ENCODE data around the gene FNDC8.

FNDC8 gene

GRCh38 chr17:35155246-35155645 is 33.8 kb downstream of the FNDC8 start:
- CTCF ChIA-PET = interaction anchor here (0.6 kb wide), 1 partner anchor 66 kb away, joined by 3 read pairs; no protein-coding TSS in a partner anchor
- TF ChIP-seq CTCF (conservative IDR thresholded peaks at IDR 0.05; ENCODE audit: low read depth) = no peak
- no peak for DNase-seq (ENCODE audit: low spot score)
- POLR2A ChIA-PET (ENCODE audit: low non-redundant PET) = no interaction called here
- H3K27ac ChIP-seq = no peak overlapping the region

GRCh38 chr17:35159940-35160339 is 38.5 kb downstream of the FNDC8 start:
- no peak for DNase-seq (ENCODE audit: low spot score)
- TF ChIP-seq CTCF (conservative IDR thresholded peaks at IDR 0.05; ENCODE audit: low read depth) = no peak
- ChIA-PET CTCF (interaction anchor here (0.9 kb wide), 1 partner anchor 374 kb away, joined by 4 read pairs; no protein-coding TSS in a partner anchor), POLR2A (ENCODE audit: low non-redundant PET) (no interaction called here)
- no peak overlapping the region; the same call in 1 of the 2 replicates for H3K27ac ChIP-seq

- DNase-seq (ENCODE audit: low spot score) = no peak
- CTCF ChIA-PET = interaction anchor here (0.5 to 0.9 kb wide), 2 partner anchors 8 to 373 kb away, joined by 3 to 4 read pairs; no protein-coding TSS in a partner anchor
- H3K27ac ChIP-seq = no peak overlapping the region
Measured at GRCh38 chr17:35160354-35161201, 39.2 kb downstream of the FNDC8 start.

GRCh38 chr17:35161281-35161761 is 39.9 kb downstream of the FNDC8 start:
- POLR2A ChIA-PET (ENCODE audit: low non-redundant PET) = no interaction called here
- no peak for DNase-seq (ENCODE audit: low spot score)
- H3K27ac ChIP-seq = no peak overlapping the region
- TF ChIP-seq CTCF (conservative IDR thresholded peaks at IDR 0.05; ENCODE audit: low read depth) = no peak
- CTCF ChIA-PET = interaction anchor here (0.5 kb wide), 1 partner anchor 9 kb away, joined by 3 read pairs; no protein-coding TSS in a partner anchor

More at GRCh38 chr17:35160354-35161201, 39.2 kb downstream of the FNDC8 start:
- TF ChIP-seq CTCF (conservative IDR thresholded peaks at IDR 0.05; ENCODE audit: low read depth) = no peak
- POLR2A ChIA-PET (ENCODE audit: low non-redundant PET) = no interaction called here

- TF ChIP-seq CTCF (conservative IDR thresholded peaks at IDR 0.05; ENCODE audit: low read depth) = no peak
- DNase-seq (ENCODE audit: low spot score) = no peak
- no peak overlapping the region for H3K27ac ChIP-seq
- ChIA-PET POLR2A (ENCODE audit: low non-redundant PET) (no interaction called here), CTCF (no interaction called here)
Measured at GRCh38 chr17:35162755-35163154, 41.3 kb downstream of the FNDC8 start.

GRCh38 chr17:35163886-35164285 is 42.5 kb downstream of the FNDC8 start:
- POLR2A ChIA-PET (ENCODE audit: low non-redundant PET) = no interaction called here
- H3K27ac ChIP-seq = no peak overlapping the region
- TF ChIP-seq CTCF (conservative IDR thresholded peaks at IDR 0.05; ENCODE audit: low read depth) = no peak
- DNase-seq (ENCODE audit: low spot score) = no peak
- CTCF ChIA-PET = interaction anchor here (0.7 kb wide), 2 partner anchors 75 to 667 kb away, joined by 3 read pairs; no protein-coding TSS in a partner anchor
